Liver (tissue), 9 donors: ENCODE measurements around the gene SPAG16. TPM values are rescaled to one million over a fixed set of nuclear protein-coding genes. Genes with fewer than 3 reads are reported as not detected.

Experiments used
- DNase-seq: peaks from one replicate; pipeline ENCODE4 v3.0.0-alpha.2; 2017; ENCODE audit warnings: low spot score
- H3K27ac ChIP-seq, 2 donors: one replicate each; pipeline ENCODE4 v1.7.0; 2013; ENCODE audit warnings: inconsistent platforms in 2 of 2, low read length in 2 of 2, control low read depth in 1 of 2, low read depth in 1 of 2, mild to moderate bottlenecking in 1 of 2
- H3K27me3 ChIP-seq, 4 donors: one replicate each; pipeline versions ENCODE4 v1.6.1 to v1.7.0; 2013; ENCODE audit warnings: low read length in 3 of 4, inconsistent platforms in 1 of 4, mild to moderate bottlenecking in 1 of 4, moderate library complexity in 1 of 4; ENCODE audit not compliant: control insufficient read depth in 4 of 4, insufficient read depth in 4 of 4
- H3K36me3 ChIP-seq, 4 donors: one replicate each; pipeline versions ENCODE4 v1.6.1 to v1.7.0; 2013; ENCODE audit warnings: low read length in 3 of 4, mild to moderate bottlenecking in 3 of 4, low read depth in 1 of 4, moderate library complexity in 1 of 4; ENCODE audit not compliant: control insufficient read depth in 4 of 4, insufficient read depth in 3 of 4
- H3K4me1 ChIP-seq, 4 donors: one replicate each; pipeline versions ENCODE4 v1.6.1 to v1.7.0; 2013; ENCODE audit warnings: low read length in 3 of 4, mild to moderate bottlenecking in 3 of 4, moderate library complexity in 1 of 4; ENCODE audit not compliant: control insufficient read depth in 4 of 4, insufficient read depth in 4 of 4
- H3K4me3 ChIP-seq, 3 donors: one replicate each; pipeline versions ENCODE4 v1.6.1 to v1.7.0; 2013; ENCODE audit warnings: low read length in 3 of 3, control low read depth in 1 of 3, low read depth in 1 of 3, mild to moderate bottlenecking in 1 of 3
- H3K9ac ChIP-seq, 2 donors: one replicate each; pipeline ENCODE4 v1.7.0; 2013; ENCODE audit warnings: low read length in 2 of 2, mild to moderate bottlenecking in 2 of 2, moderate library complexity in 2 of 2, control low read depth in 1 of 2, low read depth in 1 of 2
- H3K9me3 ChIP-seq, 4 donors: one replicate each; pipeline versions ENCODE4 v1.6.1 to v1.7.0; 2013; ENCODE audit warnings: low read length in 3 of 4; ENCODE audit not compliant: control insufficient read depth in 4 of 4
- EGR1 ChIP-seq, 2 donors: IDR thresholded peaks; 2 replicates each; pipeline ENCODE4 v1.6.1; 2016 to 2018; ENCODE audit warnings: antibody characterized with exemption in 2 of 2, low read depth in 2 of 2
- FOXA1 ChIP-seq: IDR thresholded peaks from 2 replicates; pipeline ENCODE4 v1.6.1; 2016; ENCODE audit warnings: antibody characterized with exemption
- FOXA2 ChIP-seq: IDR thresholded peaks from 2 replicates; pipeline ENCODE4 v1.6.1; 2016; ENCODE audit warnings: antibody characterized with exemption
- GABPA ChIP-seq, 2 donors: IDR thresholded peaks in 1 of 2; conservative IDR thresholded peaks in 1 of 2; 2 replicates each; pipeline ENCODE4 v1.6.1; 2016; ENCODE audit warnings: antibody characterized with exemption in 2 of 2, mild to moderate bottlenecking in 1 of 2, moderate library complexity in 1 of 2
- HNF4A ChIP-seq, 2 donors: conservative IDR thresholded peaks; 2 replicates each; pipeline ENCODE4 v1.6.1; 2016; ENCODE audit warnings: antibody characterized with exemption in 2 of 2, mild to moderate bottlenecking in 2 of 2
- HNF4G ChIP-seq: IDR thresholded peaks from 2 replicates; pipeline ENCODE4 v1.6.1; 2016; ENCODE audit warnings: antibody characterized with exemption
- JUND ChIP-seq, 2 donors: IDR thresholded peaks; 2 replicates each; pipeline ENCODE4 v1.6.1; 2016; ENCODE audit warnings: antibody characterized with exemption in 2 of 2
- MAX ChIP-seq: IDR thresholded peaks from 2 replicates; pipeline ENCODE4 v1.6.1; 2016; ENCODE audit warnings: antibody characterized with exemption
- NR2F2 ChIP-seq: IDR thresholded peaks from 2 replicates; pipeline ENCODE4 v1.6.1; 2016; ENCODE audit warnings: antibody characterized with exemption
- RAD21 ChIP-seq, 2 donors: IDR thresholded peaks; 2 replicates each; pipeline ENCODE4 v1.6.1; 2016; ENCODE audit warnings: antibody characterized with exemption in 2 of 2, mild to moderate bottlenecking in 2 of 2
- RXRA ChIP-seq, 2 donors: IDR thresholded peaks; 2 replicates each; pipeline ENCODE4 v1.6.1; 2017 to 2018; ENCODE audit warnings: antibody characterized with exemption in 2 of 2, mild to moderate bottlenecking in 1 of 2
- SP1 ChIP-seq: IDR thresholded peaks from 2 replicates; pipeline ENCODE4 v1.6.1; 2018; ENCODE audit warnings: antibody characterized with exemption, mild to moderate bottlenecking
- TAF1 ChIP-seq: conservative IDR thresholded peaks from 2 replicates; pipeline ENCODE4 v1.6.1; 2016; ENCODE audit warnings: antibody characterized with exemption, mild to moderate bottlenecking
- YY1 ChIP-seq: IDR thresholded peaks from 2 replicates; pipeline ENCODE4 v1.6.1; 2016; ENCODE audit warnings: antibody characterized with exemption, mild to moderate bottlenecking
- ZBTB33 ChIP-seq: IDR thresholded peaks from 2 replicates; pipeline ENCODE4 v1.6.1; 2016; ENCODE audit warnings: antibody characterized with exemption
- WGBS: extraction: QIAGEN DNeasy Blood & Tissue Kit; methylation state at CpG from one replicate; pipeline ENCODE4 v1.1.7; 2013; 5-methylcytosine and 5-hydroxymethylcytosine counted together
- polyA plus RNA-seq, 2 donors: library from polyadenylated mRNA; stranded (reverse) in 1 of 2; unstranded in 1 of 2; fragments of 200-250 nt in 1 of 2; fragments of >200 nt in 1 of 2; fragmentation: Nextera tagmentation in 1 of 2; extraction: Ambion mirVana in 1 of 2; gene quantifications; one replicate each; pipeline versions ENCODE4 v1.2.1 to v1.2.3, GENCODE V29; 2013 to 2015
- total RNA-seq, 2 donors: library from RNA; depleted of rRNA; stranded (reverse); fragments of >200 nt; gene quantifications; one replicate each; pipeline ENCODE4 v1.2.3, GENCODE V29; 2014
- TF ChIP-seq, protein P1 (sequence below): IDR thresholded peaks from 2 replicates; pipeline ENCODE4 v1.6.1; 2016; ENCODE audit warnings: antibody characterized with exemption
- TF ChIP-seq, protein P2 (sequence below): IDR thresholded peaks from 2 replicates; pipeline ENCODE4 v1.6.1; 2016; ENCODE audit warnings: antibody characterized with exemption, mild to moderate bottlenecking
- TF ChIP-seq, protein P3 (sequence below): fragments of 150-350 bp; IDR thresholded peaks from 2 replicates; pipeline ENCODE4 v1.5.1; 2017; ENCODE audit warnings: improper control_type of control experiment, low read depth, low read length; ENCODE audit not compliant: missing input control
- donor health status: healthy.
- donor health status: healthy.
- donor health status: healthy.
- donor health status: healthy.
- donor health status: healthy.

The SPAG16 gene
- total and polyA plus RNA-seq, 4 donors, result 6.4 to 12.7 (median 11.4) TPM

DNA sequence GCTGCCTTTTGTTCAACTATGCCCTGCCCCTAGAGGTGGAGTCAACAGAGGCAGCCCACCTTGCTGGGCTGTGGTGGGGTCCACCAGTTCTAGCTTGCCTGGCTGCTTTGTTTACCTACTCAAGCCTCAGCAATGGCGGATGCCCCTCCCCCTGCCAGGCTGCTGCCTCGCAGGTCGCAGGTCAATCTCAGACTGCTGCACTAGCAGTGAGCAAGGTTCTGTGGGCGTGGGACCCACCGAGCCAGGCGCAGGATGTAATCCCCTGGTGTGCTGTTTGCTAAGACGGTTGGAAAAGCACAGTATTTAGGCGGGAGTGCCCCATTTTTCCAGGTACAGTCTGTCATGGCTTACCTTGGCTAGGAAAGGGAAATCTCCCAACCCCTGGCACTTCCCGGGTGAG, 993.6 kb downstream of the SPAG16 start:
- WGBS, result 78% methylated on average over 9 of the region's 9 CpGs
- DNase-seq, result no peak
- Histone ChIP-seq H3K9ac (no peak overlapping the region), H3K9me3 (peaks cover 0 to 4% (median 0%) of the 10 kb centered on the region in 4 donors), H3K4me3 (no peak overlapping the region), H3K4me1 (no peaks in the 10 kb centered on the region), H3K27ac (no peak overlapping the region), H3K27me3 (no peaks in the 10 kb centered on the region), H3K36me3 (no peaks in the 10 kb centered on the region)
- no peak for TF ChIP-seq MAX
- TF ChIP-seq FOXA2, result no peak
- TF ChIP-seq ZBTB33, result no peak
- no peak for TF ChIP-seq NR2F2
- no peak for TF ChIP-seq RXRA (IDR thresholded peaks at IDR 0.05)
- no peak for TF ChIP-seq HNF4G
- TF ChIP-seq FOXA1, result no peak
- TF ChIP-seq, protein P1, sequence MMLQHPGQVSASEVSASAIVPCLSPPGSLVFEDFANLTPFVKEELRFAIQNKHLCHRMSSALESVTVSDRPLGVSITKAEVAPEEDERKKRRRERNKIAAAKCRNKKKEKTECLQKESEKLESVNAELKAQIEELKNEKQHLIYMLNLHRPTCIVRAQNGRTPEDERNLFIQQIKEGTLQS, result no peak
- TF ChIP-seq GABPA (IDR thresholded peaks at IDR 0.05 in 1 of 2, conservative IDR thresholded peaks at IDR 0.05 in 1 of 2), result no peak
- no peak for TF ChIP-seq SP1

GRCh38 chr2:214286011-214286410, 1001.7 kb downstream of the SPAG16 start:
- Histone ChIP-seq H3K4me3 (no peak overlapping the region), H3K27ac (no peak overlapping the region), H3K9me3 (peaks cover 0 to 3% (median 0%) of the 10 kb centered on the region in 4 donors), H3K27me3 (no peaks in the 10 kb centered on the region), H3K4me1 (no peaks in the 10 kb centered on the region), H3K36me3 (no peaks in the 10 kb centered on the region), H3K9ac (no peak overlapping the region)
- no peak for DNase-seq
- WGBS, result 43% methylated on average over 3 of the region's 3 CpGs
- TF ChIP-seq EGR1 (IDR thresholded peaks at IDR 0.05; ENCODE audit: low read depth in 2 of 2) (no peak), HNF4G (no peak), YY1 (no peak), RXRA (IDR thresholded peaks at IDR 0.05) (no peak)

GRCh38 chr2:214293593-214293992, 1009.3 kb downstream of the SPAG16 start:
- H3K36me3 ChIP-seq, result no peaks in the 10 kb centered on the region
- no peaks in the 10 kb centered on the region for H3K27me3 ChIP-seq
- H3K4me3 ChIP-seq, result no peak overlapping the region
- no peak for DNase-seq
- no peak overlapping the region for H3K27ac ChIP-seq
- peaks cover 0 to 7% (median 3%) of the 10 kb centered on the region in 4 donors for H3K9me3 ChIP-seq
- no peaks in the 10 kb centered on the region for H3K4me1 ChIP-seq
- H3K9ac ChIP-seq, result no peak overlapping the region
- TF ChIP-seq GABPA (IDR thresholded peaks at IDR 0.05 in 1 of 2, conservative IDR thresholded peaks at IDR 0.05 in 1 of 2) (no peak), JUND (IDR thresholded peaks at IDR 0.05) (no peak), YY1 (no peak), EGR1 (IDR thresholded peaks at IDR 0.05; ENCODE audit: low read depth in 2 of 2) (no peak), FOXA2 (no peak), ZBTB33 (no peak), HNF4A (conservative IDR thresholded peaks at IDR 0.05) (no peak), RAD21 (IDR thresholded peaks at IDR 0.05) (no peak), RXRA (IDR thresholded peaks at IDR 0.05) (no peak), FOXA1 (no peak), SP1 (no peak), TAF1 (no peak), HNF4G (no peak), NR2F2 (no peak)
- TF ChIP-seq, protein P2, sequence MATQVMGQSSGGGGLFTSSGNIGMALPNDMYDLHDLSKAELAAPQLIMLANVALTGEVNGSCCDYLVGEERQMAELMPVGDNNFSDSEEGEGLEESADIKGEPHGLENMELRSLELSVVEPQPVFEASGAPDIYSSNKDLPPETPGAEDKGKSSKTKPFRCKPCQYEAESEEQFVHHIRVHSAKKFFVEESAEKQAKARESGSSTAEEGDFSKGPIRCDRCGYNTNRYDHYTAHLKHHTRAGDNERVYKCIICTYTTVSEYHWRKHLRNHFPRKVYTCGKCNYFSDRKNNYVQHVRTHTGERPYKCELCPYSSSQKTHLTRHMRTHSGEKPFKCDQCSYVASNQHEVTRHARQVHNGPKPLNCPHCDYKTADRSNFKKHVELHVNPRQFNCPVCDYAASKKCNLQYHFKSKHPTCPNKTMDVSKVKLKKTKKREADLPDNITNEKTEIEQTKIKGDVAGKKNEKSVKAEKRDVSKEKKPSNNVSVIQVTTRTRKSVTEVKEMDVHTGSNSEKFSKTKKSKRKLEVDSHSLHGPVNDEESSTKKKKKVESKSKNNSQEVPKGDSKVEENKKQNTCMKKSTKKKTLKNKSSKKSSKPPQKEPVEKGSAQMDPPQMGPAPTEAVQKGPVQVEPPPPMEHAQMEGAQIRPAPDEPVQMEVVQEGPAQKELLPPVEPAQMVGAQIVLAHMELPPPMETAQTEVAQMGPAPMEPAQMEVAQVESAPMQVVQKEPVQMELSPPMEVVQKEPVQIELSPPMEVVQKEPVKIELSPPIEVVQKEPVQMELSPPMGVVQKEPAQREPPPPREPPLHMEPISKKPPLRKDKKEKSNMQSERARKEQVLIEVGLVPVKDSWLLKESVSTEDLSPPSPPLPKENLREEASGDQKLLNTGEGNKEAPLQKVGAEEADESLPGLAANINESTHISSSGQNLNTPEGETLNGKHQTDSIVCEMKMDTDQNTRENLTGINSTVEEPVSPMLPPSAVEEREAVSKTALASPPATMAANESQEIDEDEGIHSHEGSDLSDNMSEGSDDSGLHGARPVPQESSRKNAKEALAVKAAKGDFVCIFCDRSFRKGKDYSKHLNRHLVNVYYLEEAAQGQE, result no peak
- TF ChIP-seq, protein P3, sequence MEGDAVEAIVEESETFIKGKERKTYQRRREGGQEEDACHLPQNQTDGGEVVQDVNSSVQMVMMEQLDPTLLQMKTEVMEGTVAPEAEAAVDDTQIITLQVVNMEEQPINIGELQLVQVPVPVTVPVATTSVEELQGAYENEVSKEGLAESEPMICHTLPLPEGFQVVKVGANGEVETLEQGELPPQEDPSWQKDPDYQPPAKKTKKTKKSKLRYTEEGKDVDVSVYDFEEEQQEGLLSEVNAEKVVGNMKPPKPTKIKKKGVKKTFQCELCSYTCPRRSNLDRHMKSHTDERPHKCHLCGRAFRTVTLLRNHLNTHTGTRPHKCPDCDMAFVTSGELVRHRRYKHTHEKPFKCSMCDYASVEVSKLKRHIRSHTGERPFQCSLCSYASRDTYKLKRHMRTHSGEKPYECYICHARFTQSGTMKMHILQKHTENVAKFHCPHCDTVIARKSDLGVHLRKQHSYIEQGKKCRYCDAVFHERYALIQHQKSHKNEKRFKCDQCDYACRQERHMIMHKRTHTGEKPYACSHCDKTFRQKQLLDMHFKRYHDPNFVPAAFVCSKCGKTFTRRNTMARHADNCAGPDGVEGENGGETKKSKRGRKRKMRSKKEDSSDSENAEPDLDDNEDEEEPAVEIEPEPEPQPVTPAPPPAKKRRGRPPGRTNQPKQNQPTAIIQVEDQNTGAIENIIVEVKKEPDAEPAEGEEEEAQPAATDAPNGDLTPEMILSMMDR, result no peak
- TF ChIP-seq, protein P1, result no peak
